GM19438 (cell line): ENCODE data around the gene NEDD4L.

Experiments
- ATAC-seq: cut with Tn5 transposase; IDR thresholded peaks from one replicate; pipeline ENCODE4 v1.9.1; 2021; ENCODE audit warnings: low read depth; ENCODE audit not compliant: unreplicated experiment

Gene NEDD4L

GRCh38 chr18:58225101-58225500 is 181.1 kb downstream of the NEDD4L start:
- ATAC-seq, result peak; percentile 79

GRCh38 chr18:58226429-58226828 is 182.4 kb downstream of the NEDD4L start:
- ATAC-seq, result no peak

- no peak for ATAC-seq
These were observed 183.4 kb downstream of the NEDD4L start for GRCh38 chr18:58227361-58227930.

GRCh38 chr18:58228176-58228575 is 184.2 kb downstream of the NEDD4L start:
- no peak for ATAC-seq

- ATAC-seq, result no peak
These were observed 184.7 kb downstream of the NEDD4L start for GRCh38 chr18:58228762-58229161.

GRCh38 chr18:58229162-58229561 is 185.1 kb downstream of the NEDD4L start:
- no peak for ATAC-seq

- ATAC-seq, result no peak
These were observed 186.6 kb downstream of the NEDD4L start for GRCh38 chr18:58230438-58231179.

- no peak for ATAC-seq
These were observed 187.9 kb downstream of the NEDD4L start for GRCh38 chr18:58231930-58232329.

GRCh38 chr18:58232668-58233067 is 188.6 kb downstream of the NEDD4L start:
- no peak for ATAC-seq

GRCh38 chr18:58234359-58234741 is 190.3 kb downstream of the NEDD4L start:
- no peak for ATAC-seq

GRCh38 chr18:58235001-58235436 is 191.0 kb downstream of the NEDD4L start:
- ATAC-seq, result no peak

GRCh38 chr18:58239879-58240278 is 195.9 kb downstream of the NEDD4L start:
- ATAC-seq, result no peak

- no peak for ATAC-seq
These were observed 197.1 kb downstream of the NEDD4L start for GRCh38 chr18:58241026-58241679.

GRCh38 chr18:58241877-58242276 is 197.9 kb downstream of the NEDD4L start:
- no peak for ATAC-seq

- ATAC-seq, result no peak
These were observed 198.4 kb downstream of the NEDD4L start for GRCh38 chr18:58242435-58242834.

GRCh38 chr18:58242968-58243367 is 198.9 kb downstream of the NEDD4L start:
- no peak for ATAC-seq

GRCh38 chr18:58243401-58243800 is 199.4 kb downstream of the NEDD4L start:
- ATAC-seq, result no peak

GRCh38 chr18:58247363-58247834 is 203.4 kb downstream of the NEDD4L start:
- ATAC-seq, result no peak

- no peak for ATAC-seq
These were observed 205.7 kb downstream of the NEDD4L start for GRCh38 chr18:58249712-58250111.

GRCh38 chr18:58251416-58251815 is 207.4 kb downstream of the NEDD4L start:
- ATAC-seq, result no peak

- no peak for ATAC-seq
These were observed 208.1 kb downstream of the NEDD4L start for GRCh38 chr18:58252166-58252565.

GRCh38 chr18:58253318-58253717 is 209.3 kb downstream of the NEDD4L start:
- ATAC-seq, result no peak
